GM12875 (cell line): ENCODE data around the gene STK32C.

ENCODE experiments used
- H3K4me3 ChIP-seq: one replicate; pipeline ENCODE4 v1.5.1; 2011; ENCODE audit warnings: low read depth, low read length, control low read depth
- CTCF ChIP-seq: IDR thresholded peaks from 2 replicates; pipeline ENCODE4 v1.5.1; 2011; ENCODE audit warnings: low read depth, mild to moderate bottlenecking, control low read depth, inconsistent platforms, low read length, moderate library complexity, borderline replicate concordance; ENCODE audit not compliant: insufficient read depth

STK32C gene

GRCh38 chr10:132184816-132185593, 122.7 kb downstream of the STK32C start:
- TF ChIP-seq CTCF, result no peak
- H3K4me3 ChIP-seq, result no peak overlapping the region

GRCh38 chr10:132183046-132183445, 124.7 kb downstream of the STK32C start:
- H3K4me3 ChIP-seq, result no peak overlapping the region
- no peak for TF ChIP-seq CTCF

GRCh38 chr10:132182591-132182990, 125.2 kb downstream of the STK32C start:
- TF ChIP-seq CTCF, result no peak
- no peak overlapping the region for H3K4me3 ChIP-seq

GRCh38 chr10:132181691-132182425, 125.9 kb downstream of the STK32C start:
- H3K4me3 ChIP-seq, result no peak overlapping the region
- TF ChIP-seq CTCF, result no peak

GRCh38 chr10:132180736-132181135, 127.0 kb downstream of the STK32C start:
- no peak overlapping the region for H3K4me3 ChIP-seq
- no peak for TF ChIP-seq CTCF

- no peak overlapping the region for H3K4me3 ChIP-seq
- no peak for TF ChIP-seq CTCF
These were observed 128.0 kb downstream of the STK32C start for GRCh38 chr10:132179551-132180392.
